HG03442 (cell line): ENCODE data around the gene ANTXR2.
A peak's percentile ranks its signal among the peaks of the same experiment; 100 is the strongest.

Experiments
- ATAC-seq: cut with Tn5 transposase; IDR thresholded peaks from one replicate; pipeline ENCODE4 v1.9.1; 2021; ENCODE audit warnings: mild to moderate bottlenecking, moderate library complexity; ENCODE audit not compliant: unreplicated experiment

The ANTXR2 gene

GRCh38 chr4:80092847-80093246, 19.8 kb upstream of the ANTXR2 start:
- ATAC-seq = no peak

DNA sequence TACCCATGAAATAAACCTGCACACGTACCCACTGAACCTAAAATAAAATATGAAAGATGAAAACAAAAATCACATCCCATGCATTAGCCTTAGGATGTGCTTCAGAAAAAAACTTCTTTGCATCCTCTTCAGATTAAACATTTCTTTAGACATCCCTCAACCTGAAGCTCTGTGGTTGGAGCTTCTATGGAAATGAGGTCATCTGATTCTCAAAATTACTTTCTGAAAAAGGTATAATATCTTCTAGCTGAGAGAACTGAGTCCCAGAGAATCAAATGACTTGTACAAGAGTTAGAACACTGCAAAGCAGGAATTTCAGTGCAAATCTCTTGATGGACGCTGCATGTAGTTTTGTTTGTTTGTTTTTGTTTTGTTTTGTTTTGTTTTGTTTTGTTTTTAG, 19.1 kb upstream of the ANTXR2 start:
- no peak for ATAC-seq

DNA sequence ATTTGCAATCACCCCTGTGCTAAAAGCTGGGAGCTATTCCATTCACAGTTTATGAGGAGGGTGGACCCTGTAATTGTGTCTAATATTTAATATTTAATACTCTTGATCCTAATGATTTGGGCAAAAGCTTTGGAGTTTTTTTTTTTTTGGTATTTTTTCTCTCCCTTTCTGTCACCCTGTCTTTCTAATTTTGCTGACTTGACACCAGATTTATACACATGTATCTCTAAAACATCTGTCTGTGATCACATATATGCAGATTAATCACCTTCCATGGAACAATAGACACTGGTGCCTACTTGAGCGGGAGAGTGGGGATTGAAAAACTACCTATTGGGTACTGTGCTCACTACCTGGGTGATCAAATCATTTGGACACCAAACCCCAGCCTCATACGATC, 18.7 kb upstream of the ANTXR2 start:
- no peak for ATAC-seq

DNA sequence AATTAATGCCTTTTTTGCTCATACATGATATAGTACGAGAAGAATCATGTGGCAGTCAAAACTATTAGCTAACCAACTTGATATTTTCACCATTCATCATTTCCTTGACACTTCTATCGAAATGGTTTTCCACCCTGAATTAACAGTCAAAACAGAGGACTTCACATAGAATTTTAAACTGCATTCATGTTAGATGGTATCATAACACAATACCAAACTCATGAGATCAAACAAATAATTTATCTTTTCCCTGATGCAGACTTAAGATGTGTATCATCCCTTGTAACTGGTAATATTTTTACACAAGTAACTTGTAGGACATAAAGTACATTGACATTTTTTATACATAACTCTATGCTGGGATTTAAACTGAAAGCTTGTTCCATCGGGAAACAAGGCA, 18.2 kb upstream of the ANTXR2 start:
- ATAC-seq = no peak

DNA sequence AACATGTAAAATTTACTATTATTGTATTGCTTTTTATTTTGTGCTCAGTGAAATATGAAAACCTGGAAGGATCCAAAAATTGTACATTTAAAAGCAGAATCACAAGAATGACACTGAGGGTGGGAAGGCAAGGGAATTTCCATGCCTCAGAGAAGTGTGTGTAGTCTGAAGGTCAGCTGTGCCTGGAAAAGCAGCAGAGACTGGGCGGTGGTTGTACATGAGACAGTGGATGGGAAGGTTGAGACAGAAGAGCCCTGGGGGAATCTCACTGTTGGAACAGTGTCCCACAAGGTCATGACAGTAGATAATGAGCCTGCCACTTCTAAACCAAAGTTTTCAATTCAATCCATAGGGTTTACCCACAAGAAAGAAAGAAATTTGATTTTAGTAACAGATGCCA, 17.1 kb upstream of the ANTXR2 start:
- no peak for ATAC-seq

- ATAC-seq = no peak
These were observed 15.4 kb upstream of the ANTXR2 start for GRCh38 chr4:80088471-80088870.

- ATAC-seq = no peak
These were observed 13.3 kb upstream of the ANTXR2 start for GRCh38 chr4:80086296-80086695.

DNA sequence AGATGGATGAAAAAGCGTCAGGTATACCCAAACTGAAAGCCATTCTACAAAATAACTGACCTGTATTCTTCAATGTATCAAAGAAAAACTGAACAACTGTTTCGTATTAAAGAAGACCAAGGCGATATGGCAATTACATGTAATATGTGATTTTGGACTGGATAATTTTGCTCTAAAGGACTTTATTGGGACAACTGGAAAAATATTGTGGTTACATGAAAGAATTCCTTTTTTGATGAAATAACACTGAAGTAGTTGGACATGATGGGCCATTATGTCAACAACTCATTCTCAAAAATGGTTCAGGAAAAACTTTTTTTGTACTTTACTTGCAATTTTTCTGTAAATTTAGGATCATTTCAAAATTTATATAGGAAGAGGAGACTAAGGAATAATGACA, 12.1 kb upstream of the ANTXR2 start:
- ATAC-seq = no peak

DNA sequence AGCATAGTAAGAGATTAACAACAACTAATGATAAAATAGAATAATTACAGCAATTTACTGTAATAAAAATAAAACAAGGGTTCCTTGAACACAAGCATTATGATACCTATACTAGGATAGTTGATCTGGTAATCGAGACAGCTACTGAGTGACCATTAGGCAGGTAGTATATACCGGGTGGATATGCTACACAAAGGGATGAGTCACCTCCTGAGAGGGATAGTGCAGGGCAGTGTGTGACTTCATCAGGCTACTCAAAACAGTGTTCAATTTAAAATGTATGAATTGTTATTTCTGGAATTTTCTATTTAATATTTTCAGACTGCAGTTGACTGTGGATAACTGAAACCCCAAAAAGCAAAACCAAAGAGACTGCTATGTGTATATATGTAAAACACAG, 9.7 kb upstream of the ANTXR2 start:
- no peak for ATAC-seq

DNA sequence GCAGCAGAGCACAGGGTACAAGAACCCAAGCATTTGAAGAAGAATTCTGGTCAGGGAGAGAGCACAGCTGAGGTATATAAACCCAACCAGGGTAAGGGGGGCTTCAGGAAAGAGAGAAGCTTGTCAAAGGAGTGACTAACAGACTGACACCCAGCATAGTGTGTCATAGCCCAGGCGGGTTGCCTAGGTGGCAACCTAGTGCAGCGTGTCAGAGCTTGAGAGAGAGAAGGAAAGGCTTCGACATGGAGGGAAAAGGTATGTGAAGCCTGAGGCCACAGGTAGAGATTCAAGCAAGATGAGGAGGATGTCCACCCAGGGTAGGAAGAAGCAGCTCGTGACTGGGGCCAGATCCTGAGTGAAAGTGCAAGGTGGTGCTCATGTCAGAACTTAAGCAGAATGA, 8.5 kb upstream of the ANTXR2 start:
- no peak for ATAC-seq

DNA sequence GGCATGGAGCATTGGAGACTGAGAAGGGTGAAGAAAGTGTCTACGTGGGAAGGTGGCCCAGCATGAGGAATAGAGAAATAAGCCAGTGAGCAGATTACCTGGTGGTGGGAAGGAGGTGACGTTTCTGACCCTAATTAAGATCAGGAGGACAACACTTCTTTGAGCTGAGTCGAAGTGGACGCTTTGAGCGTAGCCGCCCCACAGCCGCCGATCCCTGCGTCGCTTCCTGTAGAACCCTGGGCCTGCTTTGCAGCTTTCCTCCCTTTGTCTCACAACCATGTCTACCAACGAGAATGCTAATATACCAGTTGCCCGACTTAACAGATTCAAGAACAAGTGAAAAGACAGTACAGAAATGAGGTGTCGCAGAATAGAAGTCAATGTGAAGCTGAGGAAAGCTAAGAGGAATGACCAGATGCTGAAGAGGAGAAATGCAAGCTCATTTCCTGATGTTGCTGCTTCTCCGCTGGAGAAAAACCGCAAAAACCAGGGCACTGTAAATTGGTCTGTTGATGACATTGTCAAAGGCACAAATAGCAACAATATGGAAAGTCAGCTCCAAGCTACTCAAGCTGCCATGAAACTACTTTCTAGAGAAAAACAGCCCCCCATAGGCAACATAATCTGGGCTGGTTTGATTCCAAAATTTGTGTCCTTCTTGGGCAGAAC, 6.4 kb upstream of the ANTXR2 start:
- no peak for ATAC-seq

DNA sequence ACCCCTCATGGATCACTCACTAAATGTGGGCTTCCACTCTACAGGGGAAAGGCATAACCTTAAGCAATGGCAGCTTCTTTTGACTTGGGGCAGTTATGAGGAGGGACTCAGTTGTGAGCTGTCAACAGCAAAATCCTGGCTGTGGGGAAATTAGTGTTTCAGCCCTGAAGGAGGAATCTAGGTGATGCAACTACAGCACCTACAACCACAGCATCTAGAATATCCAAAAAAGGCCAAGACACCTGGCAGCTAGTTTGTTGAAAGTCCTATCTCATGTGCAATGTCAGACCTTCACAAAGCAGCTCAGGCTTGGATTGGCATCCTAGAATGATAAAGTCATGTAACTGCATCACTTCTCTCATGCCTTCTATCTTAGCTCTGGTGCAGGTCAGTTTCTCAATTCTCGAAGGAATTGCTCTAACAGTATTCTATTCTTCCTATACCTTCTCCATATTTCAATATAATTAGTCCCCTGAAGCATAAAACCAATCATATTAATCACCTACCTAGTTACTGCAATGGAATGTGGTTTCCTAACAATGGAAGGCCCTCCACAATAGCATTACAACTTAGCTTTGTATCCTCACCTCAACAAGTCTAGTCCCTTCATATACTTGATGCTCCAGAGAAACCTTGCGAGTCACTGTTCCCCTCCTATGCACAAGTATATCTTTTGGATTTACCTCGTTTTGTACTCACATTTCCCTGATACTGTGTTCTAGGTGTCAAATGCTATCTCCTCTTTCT, 5.5 kb upstream of the ANTXR2 start:
- ATAC-seq = no peak

- ATAC-seq = no peak
These were observed 4.6 kb upstream of the ANTXR2 start for GRCh38 chr4:80077639-80078038.

- ATAC-seq = no peak
These were observed 3.7 kb upstream of the ANTXR2 start for GRCh38 chr4:80076681-80077080.

- no peak for ATAC-seq
These were observed 3.1 kb upstream of the ANTXR2 start for GRCh38 chr4:80075995-80076675.

DNA sequence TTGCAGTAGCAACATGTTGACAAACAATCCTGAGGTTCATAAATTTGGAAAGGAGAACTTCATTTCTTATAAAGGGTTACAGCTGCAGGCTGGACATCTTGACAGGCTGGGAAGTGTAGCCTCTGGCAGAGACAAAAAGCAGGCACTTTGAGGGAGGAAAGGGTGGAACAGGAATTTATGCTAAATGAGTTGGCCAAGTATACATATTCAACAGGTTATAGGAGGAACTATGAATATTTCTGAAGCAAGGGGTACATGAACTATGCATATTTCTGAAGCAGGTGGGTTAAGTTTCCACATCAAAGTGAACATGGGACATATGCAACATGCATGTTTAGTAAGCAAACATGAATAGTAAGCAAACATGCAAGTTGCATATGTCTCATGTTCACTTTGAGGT, 1.6 kb upstream of the ANTXR2 start:
- no peak for ATAC-seq

DNA sequence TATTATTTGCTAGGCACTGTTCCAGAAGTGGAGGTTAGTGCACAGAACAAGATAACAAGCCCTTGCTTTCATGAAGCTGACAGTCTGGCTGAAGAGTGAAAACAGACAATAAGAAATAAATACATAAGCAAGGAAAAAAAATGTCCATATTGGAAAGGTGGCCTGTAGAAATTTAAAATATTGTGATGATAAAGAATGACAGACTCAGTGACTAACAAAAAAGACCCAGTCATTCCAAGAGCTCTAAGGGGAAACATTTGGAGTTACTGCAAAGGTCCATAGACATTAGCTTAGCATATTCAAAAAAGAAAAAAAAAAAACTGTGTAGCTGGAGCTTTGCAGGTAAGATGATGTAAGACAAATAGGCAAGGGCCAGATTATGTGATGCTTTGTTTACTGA, 1.0 kb upstream of the ANTXR2 start:
- no peak for ATAC-seq

DNA sequence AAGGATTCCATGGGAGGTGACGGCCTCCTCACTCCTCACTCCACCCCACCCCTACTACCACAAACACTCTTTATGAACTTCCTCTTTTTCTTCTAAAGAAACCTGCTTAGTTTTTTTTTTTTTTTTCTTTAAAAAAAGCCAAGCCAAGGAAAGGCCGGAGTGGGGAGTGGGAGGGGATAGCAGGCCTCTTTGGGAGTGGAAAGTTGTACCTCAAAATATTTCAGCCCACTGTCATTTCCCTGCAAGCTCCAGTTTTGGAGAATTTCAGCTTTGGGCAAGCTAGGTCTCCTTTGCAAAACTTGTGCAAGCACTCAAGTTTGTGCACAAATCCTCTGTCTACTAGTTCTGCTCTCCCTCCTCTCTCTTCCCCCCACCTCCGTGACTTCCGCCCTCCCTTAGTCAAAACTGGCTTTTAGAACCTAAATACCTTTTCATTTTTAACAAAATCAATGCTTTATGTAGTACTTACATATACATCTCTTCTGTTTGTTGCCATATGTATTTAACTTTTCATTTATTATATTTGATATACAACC, 512 bp upstream of the ANTXR2 start:
- ATAC-seq = peak; percentile 43

- peak; percentile 24 for ATAC-seq
These were observed 743 bp downstream of the ANTXR2 start for GRCh38 chr4:80072228-80072743.

DNA sequence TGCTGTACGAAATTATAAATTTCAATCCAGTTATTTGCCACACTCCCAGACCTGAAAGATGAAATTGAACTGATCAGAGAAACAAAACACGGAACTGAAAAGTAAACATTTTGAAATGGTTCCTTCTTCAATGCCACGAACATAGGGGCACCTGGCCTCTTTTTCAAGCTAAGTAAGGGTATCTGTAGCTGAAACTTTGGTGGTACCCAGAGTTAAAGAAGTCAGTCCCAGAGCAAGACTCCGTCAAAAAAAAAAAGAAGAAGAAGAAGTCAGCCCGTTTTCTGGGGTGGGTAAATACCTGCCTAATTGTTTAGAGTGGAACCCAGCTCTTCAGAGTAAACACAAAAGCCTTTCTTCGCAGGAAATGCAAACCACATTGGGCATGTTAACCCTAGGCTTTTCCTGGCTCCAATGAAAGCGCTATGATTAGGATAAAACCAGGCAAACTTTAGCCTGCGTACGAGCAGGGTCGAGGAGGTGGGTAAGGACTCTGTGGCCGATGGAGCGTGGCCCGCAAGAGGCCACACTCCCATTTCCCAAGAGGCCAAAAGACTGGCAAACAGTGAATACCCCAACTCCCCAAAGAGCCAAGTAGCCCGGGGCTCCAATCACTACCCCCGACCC, 1.3 kb downstream of the ANTXR2 start:
- ATAC-seq = peak; percentile 18

GRCh38 chr4:80070880-80071603, 2.0 kb downstream of the ANTXR2 start:
- no peak for ATAC-seq
